AG10803 (cell line): Measurements from ENCODE around the gene NT5DC2.

ENCODE experiments used
- DNase-seq: peaks from one replicate; pipeline ENCODE4 v3.0.0; 2010; ENCODE audit warnings: low read depth
- H3K4me3 ChIP-seq: 2 replicates; pipeline ENCODE4 v1.5.1; 2011; ENCODE audit warnings: mild to moderate bottlenecking, low read length, control low read depth
- CTCF ChIP-seq: conservative IDR thresholded peaks from 2 replicates; pipeline ENCODE4 v1.5.1; 2011; ENCODE audit warnings: mild to moderate bottlenecking, low read length, control low read depth, inconsistent platforms

The NT5DC2 gene

GRCh38 chr3:52513281-52513680, 20.4 kb downstream of the NT5DC2 start:
- no peak for TF ChIP-seq CTCF
- no peak for DNase-seq
- H3K4me3 ChIP-seq = no peak overlapping the region

GRCh38 chr3:52512727-52513126, 20.9 kb downstream of the NT5DC2 start:
- TF ChIP-seq CTCF = no peak
- DNase-seq = no peak
- H3K4me3 ChIP-seq = no peak overlapping the region

DNA sequence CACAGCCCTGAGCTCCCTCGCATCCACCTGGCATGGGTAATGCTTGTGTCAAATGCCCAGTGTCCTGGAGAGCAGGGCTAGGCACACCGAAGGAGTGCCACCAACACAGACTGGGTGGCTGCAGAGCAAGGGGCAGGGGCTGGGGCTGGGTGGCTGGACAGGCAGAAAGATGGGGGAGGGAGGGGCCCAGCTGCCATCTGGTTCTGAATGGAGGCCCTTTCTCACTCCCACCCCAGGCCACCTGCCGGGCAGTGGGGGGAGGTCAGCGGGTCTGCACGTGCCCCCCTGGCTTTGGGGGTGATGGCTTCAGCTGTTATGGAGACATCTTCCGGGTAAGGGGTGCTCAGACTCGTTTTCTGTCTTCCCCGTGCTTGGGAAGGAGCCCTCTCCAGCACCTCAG, 21.6 kb downstream of the NT5DC2 start:
- no peak for TF ChIP-seq CTCF
- no peak overlapping the region for H3K4me3 ChIP-seq
- no peak for DNase-seq

DNA sequence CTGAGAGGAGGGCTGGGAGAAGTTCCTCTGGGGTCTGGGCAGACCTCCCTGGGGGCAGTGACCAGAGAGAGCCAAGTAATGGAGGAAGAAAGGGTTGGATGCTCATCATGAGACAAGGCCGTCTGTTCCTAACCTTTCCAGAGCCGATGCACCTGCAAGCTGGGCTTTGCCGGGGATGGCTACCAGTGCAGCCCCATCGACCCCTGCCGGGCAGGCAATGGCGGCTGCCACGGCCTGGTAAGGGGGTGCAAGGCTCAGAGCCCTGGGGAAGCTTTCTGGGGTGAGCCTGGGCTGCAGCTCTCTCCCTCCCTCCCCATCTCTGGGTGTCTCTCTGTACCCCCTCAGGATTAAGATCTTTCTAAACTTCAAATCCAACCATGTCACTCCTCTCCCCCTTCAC, 22.1 kb downstream of the NT5DC2 start:
- DNase-seq = no peak

GRCh38 chr3:52509753-52510328, 23.8 kb downstream of the NT5DC2 start:
- no peak for DNase-seq
- no peak overlapping the region for H3K4me3 ChIP-seq
- TF ChIP-seq CTCF = no peak

More for the DNA sequence above, 22.1 kb downstream of the NT5DC2 start:
- H3K4me3 ChIP-seq = no peak overlapping the region
- no peak for TF ChIP-seq CTCF

DNA sequence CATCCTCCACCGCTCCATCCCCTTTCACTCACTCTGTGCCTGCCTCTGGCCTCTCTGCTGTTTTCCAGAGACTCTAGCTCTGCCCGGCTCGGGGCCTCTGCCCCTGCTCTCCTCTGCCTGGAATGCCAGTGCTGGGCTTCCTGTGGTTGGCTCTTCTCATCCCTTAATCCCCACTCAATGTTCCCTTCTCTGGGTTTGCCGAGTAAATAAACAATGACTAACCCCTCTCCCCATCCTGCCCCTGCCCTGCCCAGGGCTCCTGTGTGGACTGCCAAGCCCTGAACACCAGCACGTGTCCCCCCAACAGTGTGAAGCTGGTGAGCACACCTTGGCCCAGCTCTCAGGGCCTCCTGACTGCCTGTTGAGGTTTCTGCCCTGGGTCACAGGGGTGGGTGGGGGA, 26.3 kb downstream of the NT5DC2 start:
- no peak overlapping the region for H3K4me3 ChIP-seq
- peak; percentile 20 for DNase-seq
- TF ChIP-seq CTCF = no peak

DNA sequence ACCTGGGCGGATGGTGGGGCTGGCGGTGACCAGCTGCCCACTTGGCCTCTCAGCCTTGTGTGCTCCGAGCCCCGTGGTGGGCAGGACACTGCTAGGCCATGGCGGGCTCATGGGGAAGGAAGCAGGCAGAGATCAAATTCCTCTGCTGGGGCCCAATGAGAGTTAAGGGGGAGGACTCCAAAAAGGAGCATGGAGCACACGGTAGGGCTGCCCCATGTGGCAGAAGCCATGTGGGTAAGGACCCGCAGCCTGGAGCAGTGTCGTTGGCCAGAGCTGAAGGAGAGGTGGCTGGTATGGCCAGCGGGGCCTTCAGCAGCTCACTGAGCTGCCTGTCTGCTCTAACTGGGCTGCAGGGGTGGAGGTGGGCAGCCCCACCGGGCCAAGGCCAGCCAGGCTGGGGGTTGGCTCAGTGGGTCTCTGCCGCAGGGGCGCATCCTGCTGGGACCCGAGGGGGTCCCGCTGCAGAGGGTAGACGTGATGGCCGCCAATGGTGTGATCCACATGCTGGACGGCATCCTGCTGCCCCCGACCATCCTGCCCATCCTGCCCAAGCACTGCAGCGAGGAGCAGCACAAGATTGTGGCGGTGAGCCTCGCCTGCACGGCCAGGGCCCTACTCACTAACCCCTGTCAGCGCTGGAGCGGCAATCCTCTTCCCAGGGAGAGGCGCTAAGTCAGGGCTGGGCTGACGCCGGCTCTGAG, 27.2 kb downstream of the NT5DC2 start:
- H3K4me3 ChIP-seq = no peak overlapping the region
- TF ChIP-seq CTCF = no peak
- DNase-seq = no peak
